WTC11 (cell line): ENCODE data around the gene PSMD3. TPM values are rescaled to one million over a fixed set of nuclear protein-coding genes. Genes with fewer than 3 reads are reported as not detected.

Source experiments
- ATF1 ChIP-seq: sonication (generic); formaldehyde crosslinking; IDR thresholded peaks from 2 replicates; pipeline ENCODE4 v1.8.1; 2023; ENCODE audit warnings: mild to moderate bottlenecking, moderate library complexity, missing genetic modification reagents
- GABPB1 ChIP-seq: sonication (generic); formaldehyde crosslinking; IDR thresholded peaks from 2 replicates; pipeline ENCODE4 v1.8.1; 2023; ENCODE audit warnings: mild to moderate bottlenecking, missing genetic modification reagents
- NFATC4 ChIP-seq: fragments of 250-450 bp; sonication (Bioruptor Pico); IDR thresholded peaks from 2 replicates; pipeline ENCODE4 v1.9.0; 2021; ENCODE audit warnings: mild to moderate bottlenecking
- NR2C2 ChIP-seq: sonication (generic); formaldehyde crosslinking; IDR thresholded peaks from 2 replicates; pipeline ENCODE4 v1.8.0; 2022; ENCODE audit warnings: mild to moderate bottlenecking, missing genetic modification reagents
- NR3C1 ChIP-seq: sonication (generic); formaldehyde crosslinking; conservative IDR thresholded peaks from 2 replicates; pipeline ENCODE4 v1.8.1; 2023; ENCODE audit warnings: low read depth, mild to moderate bottlenecking, missing genetic modification reagents
- ZBTB21 ChIP-seq: sonication (generic); formaldehyde crosslinking; IDR thresholded peaks from 2 replicates; pipeline ENCODE4 v1.8.1; 2023; ENCODE audit warnings: mild to moderate bottlenecking, missing genetic modification reagents, borderline replicate concordance
- ZNF317 ChIP-seq: sonication (generic); formaldehyde crosslinking; IDR thresholded peaks from 2 replicates; pipeline ENCODE4 v1.8.1; 2023; ENCODE audit warnings: low read depth, mild to moderate bottlenecking, moderate library complexity, missing genetic modification reagents, borderline replicate concordance
- total RNA-seq: library from RNA; stranded (reverse); gene quantifications from 3 replicates; pipeline ENCODE4 v1.2.3, GENCODE V29; 2021
- TF ChIP-seq, protein P1 (sequence below): sonication (generic); formaldehyde crosslinking; IDR thresholded peaks from 2 replicates; pipeline ENCODE4 v1.8.1; 2022; ENCODE audit warnings: mild to moderate bottlenecking, moderate library complexity, missing genetic modification reagents
- TF ChIP-seq, protein P2 (sequence below): fragments of 250-450 bp; sonication (Bioruptor Pico); IDR thresholded peaks from 2 replicates; pipeline ENCODE4 v1.9.0; 2021; ENCODE audit warnings: mild to moderate bottlenecking, borderline replicate concordance
- TF ChIP-seq, protein P3 (sequence below): fragments of 250-450 bp; sonication (Bioruptor Pico); IDR thresholded peaks from 2 replicates; pipeline ENCODE4 v2.1.2; 2022; ENCODE audit warnings: mild to moderate bottlenecking, moderate library complexity
- TF ChIP-seq, protein P4 (sequence below): fragments of 250-450 bp; sonication (Bioruptor Pico); IDR thresholded peaks from 2 replicates; pipeline ENCODE4 v1.8.0; 2021; ENCODE audit warnings: mild to moderate bottlenecking
- TF ChIP-seq, protein P5 (sequence below): sonication (generic); formaldehyde crosslinking; IDR thresholded peaks from 2 replicates; pipeline ENCODE4 v1.8.1; 2023; ENCODE audit warnings: mild to moderate bottlenecking, missing genetic modification reagents
- TF ChIP-seq, protein P6 (sequence below): sonication (generic); formaldehyde crosslinking; IDR thresholded peaks from 2 replicates; pipeline ENCODE4 v1.8.1; 2023; ENCODE audit warnings: mild to moderate bottlenecking, missing genetic modification reagents
- TF ChIP-seq, protein P7 (sequence below): sonication (generic); formaldehyde crosslinking; IDR thresholded peaks from 2 replicates; pipeline ENCODE4 v1.8.1; 2023; ENCODE audit warnings: mild to moderate bottlenecking, missing genetic modification reagents, moderate library complexity
- TF ChIP-seq, protein P8 (sequence below): sonication (generic); formaldehyde crosslinking; IDR thresholded peaks from 2 replicates; pipeline ENCODE4 v1.8.1; 2023; ENCODE audit warnings: mild to moderate bottlenecking, missing genetic modification reagents, borderline replicate concordance

PSMD3 gene
- total RNA-seq, 1 experiment from 2014 or later: 190 TPM

DNA sequence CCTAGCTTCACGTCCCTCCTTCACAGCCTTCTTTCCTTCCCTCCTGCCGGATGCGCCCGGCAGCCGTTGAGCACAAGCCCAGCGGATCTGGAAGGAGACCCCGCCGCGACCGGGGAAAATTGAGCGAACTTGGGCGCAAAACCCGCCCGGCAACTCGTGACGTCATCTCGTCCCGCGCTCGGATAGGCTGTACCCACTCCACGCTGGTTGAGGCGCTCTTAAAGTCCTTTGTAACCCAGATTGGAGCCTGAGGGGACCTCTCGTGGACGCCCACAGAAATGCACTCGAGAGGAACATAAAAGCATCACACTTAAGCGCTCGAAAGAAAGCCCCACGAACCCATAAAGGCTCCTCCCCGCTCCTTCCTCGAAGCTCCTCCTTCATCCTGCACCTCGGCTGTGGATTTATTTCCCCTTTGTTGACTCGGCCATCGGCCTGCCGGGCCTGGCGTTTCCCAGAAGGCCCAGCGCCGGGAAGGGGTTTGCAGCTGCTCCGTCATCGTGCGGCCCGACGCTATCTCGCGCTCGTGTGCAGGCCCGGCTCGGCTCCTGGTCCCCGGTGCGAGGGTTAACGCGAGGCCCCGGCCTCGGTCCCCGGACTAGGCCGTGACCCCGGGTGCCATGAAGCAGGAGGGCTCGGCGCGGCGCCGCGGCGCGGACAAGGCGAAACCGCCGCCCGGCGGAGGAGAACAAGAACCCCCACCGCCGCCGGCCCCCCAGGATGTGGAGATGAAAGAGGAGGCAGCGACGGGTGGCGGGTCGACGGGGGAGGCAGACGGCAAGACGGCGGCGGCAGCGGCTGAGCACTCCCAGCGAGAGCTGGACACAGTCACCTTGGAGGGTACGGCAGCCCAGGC is at the start of gene PSMD3 (continued):
- TF ChIP-seq, protein P1, sequence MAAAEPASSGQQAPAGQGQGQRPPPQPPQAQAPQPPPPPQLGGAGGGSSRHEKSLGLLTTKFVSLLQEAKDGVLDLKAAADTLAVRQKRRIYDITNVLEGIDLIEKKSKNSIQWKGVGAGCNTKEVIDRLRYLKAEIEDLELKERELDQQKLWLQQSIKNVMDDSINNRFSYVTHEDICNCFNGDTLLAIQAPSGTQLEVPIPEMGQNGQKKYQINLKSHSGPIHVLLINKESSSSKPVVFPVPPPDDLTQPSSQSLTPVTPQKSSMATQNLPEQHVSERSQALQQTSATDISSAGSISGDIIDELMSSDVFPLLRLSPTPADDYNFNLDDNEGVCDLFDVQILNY (CRISPR knock-in tag): no peak
- TF ChIP-seq NR2C2 (CRISPR knock-in tag) (no peak; the same call in 1 of the 2 replicates), GABPB1 (CRISPR knock-in tag) (peak; percentile 83), ZNF317 (CRISPR knock-in tag) (0 out of 2 replicates have a peak, but pooled peaks have one; percentile 38), NFATC4 (no peak), ATF1 (CRISPR knock-in tag) (peak; percentile 74; the same call in 1 of the 2 replicates), NR3C1 (no peak), ZBTB21 (peak; percentile 75)
- TF ChIP-seq, protein P2, sequence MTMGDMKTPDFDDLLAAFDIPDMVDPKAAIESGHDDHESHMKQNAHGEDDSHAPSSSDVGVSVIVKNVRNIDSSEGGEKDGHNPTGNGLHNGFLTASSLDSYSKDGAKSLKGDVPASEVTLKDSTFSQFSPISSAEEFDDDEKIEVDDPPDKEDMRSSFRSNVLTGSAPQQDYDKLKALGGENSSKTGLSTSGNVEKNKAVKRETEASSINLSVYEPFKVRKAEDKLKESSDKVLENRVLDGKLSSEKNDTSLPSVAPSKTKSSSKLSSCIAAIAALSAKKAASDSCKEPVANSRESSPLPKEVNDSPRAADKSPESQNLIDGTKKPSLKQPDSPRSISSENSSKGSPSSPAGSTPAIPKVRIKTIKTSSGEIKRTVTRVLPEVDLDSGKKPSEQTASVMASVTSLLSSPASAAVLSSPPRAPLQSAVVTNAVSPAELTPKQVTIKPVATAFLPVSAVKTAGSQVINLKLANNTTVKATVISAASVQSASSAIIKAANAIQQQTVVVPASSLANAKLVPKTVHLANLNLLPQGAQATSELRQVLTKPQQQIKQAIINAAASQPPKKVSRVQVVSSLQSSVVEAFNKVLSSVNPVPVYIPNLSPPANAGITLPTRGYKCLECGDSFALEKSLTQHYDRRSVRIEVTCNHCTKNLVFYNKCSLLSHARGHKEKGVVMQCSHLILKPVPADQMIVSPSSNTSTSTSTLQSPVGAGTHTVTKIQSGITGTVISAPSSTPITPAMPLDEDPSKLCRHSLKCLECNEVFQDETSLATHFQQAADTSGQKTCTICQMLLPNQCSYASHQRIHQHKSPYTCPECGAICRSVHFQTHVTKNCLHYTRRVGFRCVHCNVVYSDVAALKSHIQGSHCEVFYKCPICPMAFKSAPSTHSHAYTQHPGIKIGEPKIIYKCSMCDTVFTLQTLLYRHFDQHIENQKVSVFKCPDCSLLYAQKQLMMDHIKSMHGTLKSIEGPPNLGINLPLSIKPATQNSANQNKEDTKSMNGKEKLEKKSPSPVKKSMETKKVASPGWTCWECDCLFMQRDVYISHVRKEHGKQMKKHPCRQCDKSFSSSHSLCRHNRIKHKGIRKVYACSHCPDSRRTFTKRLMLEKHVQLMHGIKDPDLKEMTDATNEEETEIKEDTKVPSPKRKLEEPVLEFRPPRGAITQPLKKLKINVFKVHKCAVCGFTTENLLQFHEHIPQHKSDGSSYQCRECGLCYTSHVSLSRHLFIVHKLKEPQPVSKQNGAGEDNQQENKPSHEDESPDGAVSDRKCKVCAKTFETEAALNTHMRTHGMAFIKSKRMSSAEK (CRISPR knock-in tag): no peak
- TF ChIP-seq, protein P3, sequence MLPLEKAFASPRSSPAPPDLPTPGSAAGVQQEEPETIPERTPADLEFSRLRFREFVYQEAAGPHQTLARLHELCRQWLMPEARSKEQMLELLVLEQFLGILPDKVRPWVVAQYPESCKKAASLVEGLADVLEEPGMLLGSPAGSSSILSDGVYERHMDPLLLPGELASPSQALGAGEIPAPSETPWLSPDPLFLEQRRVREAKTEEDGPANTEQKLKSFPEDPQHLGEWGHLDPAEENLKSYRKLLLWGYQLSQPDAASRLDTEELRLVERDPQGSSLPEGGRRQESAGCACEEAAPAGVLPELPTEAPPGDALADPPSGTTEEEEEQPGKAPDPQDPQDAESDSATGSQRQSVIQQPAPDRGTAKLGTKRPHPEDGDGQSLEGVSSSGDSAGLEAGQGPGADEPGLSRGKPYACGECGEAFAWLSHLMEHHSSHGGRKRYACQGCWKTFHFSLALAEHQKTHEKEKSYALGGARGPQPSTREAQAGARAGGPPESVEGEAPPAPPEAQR (CRISPR knock-in tag): no peak
- TF ChIP-seq, protein P4, sequence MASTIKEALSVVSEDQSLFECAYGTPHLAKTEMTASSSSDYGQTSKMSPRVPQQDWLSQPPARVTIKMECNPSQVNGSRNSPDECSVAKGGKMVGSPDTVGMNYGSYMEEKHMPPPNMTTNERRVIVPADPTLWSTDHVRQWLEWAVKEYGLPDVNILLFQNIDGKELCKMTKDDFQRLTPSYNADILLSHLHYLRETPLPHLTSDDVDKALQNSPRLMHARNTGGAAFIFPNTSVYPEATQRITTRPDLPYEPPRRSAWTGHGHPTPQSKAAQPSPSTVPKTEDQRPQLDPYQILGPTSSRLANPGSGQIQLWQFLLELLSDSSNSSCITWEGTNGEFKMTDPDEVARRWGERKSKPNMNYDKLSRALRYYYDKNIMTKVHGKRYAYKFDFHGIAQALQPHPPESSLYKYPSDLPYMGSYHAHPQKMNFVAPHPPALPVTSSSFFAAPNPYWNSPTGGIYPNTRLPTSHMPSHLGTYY (CRISPR knock-in tag): no peak
- TF ChIP-seq, protein P5, sequence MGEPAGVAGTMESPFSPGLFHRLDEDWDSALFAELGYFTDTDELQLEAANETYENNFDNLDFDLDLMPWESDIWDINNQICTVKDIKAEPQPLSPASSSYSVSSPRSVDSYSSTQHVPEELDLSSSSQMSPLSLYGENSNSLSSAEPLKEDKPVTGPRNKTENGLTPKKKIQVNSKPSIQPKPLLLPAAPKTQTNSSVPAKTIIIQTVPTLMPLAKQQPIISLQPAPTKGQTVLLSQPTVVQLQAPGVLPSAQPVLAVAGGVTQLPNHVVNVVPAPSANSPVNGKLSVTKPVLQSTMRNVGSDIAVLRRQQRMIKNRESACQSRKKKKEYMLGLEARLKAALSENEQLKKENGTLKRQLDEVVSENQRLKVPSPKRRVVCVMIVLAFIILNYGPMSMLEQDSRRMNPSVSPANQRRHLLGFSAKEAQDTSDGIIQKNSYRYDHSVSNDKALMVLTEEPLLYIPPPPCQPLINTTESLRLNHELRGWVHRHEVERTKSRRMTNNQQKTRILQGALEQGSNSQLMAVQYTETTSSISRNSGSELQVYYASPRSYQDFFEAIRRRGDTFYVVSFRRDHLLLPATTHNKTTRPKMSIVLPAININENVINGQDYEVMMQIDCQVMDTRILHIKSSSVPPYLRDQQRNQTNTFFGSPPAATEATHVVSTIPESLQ: no peak
- TF ChIP-seq, protein P6, sequence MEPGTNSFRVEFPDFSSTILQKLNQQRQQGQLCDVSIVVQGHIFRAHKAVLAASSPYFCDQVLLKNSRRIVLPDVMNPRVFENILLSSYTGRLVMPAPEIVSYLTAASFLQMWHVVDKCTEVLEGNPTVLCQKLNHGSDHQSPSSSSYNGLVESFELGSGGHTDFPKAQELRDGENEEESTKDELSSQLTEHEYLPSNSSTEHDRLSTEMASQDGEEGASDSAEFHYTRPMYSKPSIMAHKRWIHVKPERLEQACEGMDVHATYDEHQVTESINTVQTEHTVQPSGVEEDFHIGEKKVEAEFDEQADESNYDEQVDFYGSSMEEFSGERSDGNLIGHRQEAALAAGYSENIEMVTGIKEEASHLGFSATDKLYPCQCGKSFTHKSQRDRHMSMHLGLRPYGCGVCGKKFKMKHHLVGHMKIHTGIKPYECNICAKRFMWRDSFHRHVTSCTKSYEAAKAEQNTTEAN (CRISPR knock-in tag): 0 out of 2 replicates have a peak, but pooled peaks have one; percentile 32
- TF ChIP-seq, protein P7, sequence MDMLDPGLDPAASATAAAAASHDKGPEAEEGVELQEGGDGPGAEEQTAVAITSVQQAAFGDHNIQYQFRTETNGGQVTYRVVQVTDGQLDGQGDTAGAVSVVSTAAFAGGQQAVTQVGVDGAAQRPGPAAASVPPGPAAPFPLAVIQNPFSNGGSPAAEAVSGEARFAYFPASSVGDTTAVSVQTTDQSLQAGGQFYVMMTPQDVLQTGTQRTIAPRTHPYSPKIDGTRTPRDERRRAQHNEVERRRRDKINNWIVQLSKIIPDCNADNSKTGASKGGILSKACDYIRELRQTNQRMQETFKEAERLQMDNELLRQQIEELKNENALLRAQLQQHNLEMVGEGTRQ (CRISPR knock-in tag): 0 out of 2 replicates have a peak, but pooled peaks have one; percentile 13
- TF ChIP-seq, protein P8, sequence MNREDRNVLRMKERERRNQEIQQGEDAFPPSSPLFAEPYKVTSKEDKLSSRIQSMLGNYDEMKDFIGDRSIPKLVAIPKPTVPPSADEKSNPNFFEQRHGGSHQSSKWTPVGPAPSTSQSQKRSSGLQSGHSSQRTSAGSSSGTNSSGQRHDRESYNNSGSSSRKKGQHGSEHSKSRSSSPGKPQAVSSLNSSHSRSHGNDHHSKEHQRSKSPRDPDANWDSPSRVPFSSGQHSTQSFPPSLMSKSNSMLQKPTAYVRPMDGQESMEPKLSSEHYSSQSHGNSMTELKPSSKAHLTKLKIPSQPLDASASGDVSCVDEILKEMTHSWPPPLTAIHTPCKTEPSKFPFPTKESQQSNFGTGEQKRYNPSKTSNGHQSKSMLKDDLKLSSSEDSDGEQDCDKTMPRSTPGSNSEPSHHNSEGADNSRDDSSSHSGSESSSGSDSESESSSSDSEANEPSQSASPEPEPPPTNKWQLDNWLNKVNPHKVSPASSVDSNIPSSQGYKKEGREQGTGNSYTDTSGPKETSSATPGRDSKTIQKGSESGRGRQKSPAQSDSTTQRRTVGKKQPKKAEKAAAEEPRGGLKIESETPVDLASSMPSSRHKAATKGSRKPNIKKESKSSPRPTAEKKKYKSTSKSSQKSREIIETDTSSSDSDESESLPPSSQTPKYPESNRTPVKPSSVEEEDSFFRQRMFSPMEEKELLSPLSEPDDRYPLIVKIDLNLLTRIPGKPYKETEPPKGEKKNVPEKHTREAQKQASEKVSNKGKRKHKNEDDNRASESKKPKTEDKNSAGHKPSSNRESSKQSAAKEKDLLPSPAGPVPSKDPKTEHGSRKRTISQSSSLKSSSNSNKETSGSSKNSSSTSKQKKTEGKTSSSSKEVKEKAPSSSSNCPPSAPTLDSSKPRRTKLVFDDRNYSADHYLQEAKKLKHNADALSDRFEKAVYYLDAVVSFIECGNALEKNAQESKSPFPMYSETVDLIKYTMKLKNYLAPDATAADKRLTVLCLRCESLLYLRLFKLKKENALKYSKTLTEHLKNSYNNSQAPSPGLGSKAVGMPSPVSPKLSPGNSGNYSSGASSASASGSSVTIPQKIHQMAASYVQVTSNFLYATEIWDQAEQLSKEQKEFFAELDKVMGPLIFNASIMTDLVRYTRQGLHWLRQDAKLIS (CRISPR knock-in tag): no peak
